Vagina (tissue), 2 donors: ENCODE results near the gene CHCHD6. TPM values are rescaled to one million over a fixed set of nuclear protein-coding genes. Genes with fewer than 3 reads are reported as not detected.

Experiments used
- DNase-seq, 2 donors: peaks; one replicate each; pipeline ENCODE4 v3.0.0-alpha.2; 2017; ENCODE audit errors: extremely low spot score in 2 of 2
- H3K27ac ChIP-seq: fragments of 200-600 bp; sonication (generic); one replicate; pipeline ENCODE4 v1.5.1; 2019
- H3K27me3 ChIP-seq: fragments of 200-600 bp; sonication (generic); one replicate; pipeline ENCODE4 v1.5.1; 2019
- H3K36me3 ChIP-seq, 2 donors: fragments of 200-600 bp; sonication (generic); one replicate each; pipeline ENCODE4 v1.5.1; 2017 to 2019
- H3K4me1 ChIP-seq: fragments of 200-600 bp; sonication (generic); one replicate; pipeline ENCODE4 v1.5.1; 2019
- H3K4me3 ChIP-seq, 2 donors: fragments of 200-600 bp; sonication (generic); 1 replicate in 1 of 2; 2 replicates in 1 of 2; pipeline ENCODE4 v1.5.1; 2016 to 2019
- H3K9me3 ChIP-seq: fragments of 200-600 bp; sonication (generic); one replicate; pipeline ENCODE4 v1.5.1; 2019
- POLR2A ChIP-seq, 2 donors: fragments of 450-650 bp; IDR thresholded peaks; one replicate each; pipeline ENCODE4 v1.6.1; 2017; ENCODE audit warnings: antibody characterized with exemption in 2 of 2, mild to moderate bottlenecking in 2 of 2, moderate library complexity in 2 of 2
- POLR2AphosphoS5 ChIP-seq, 2 donors: sonication (generic); formaldehyde crosslinking; IDR thresholded peaks; one replicate each; pipeline ENCODE4 v1.9.0; 2017; ENCODE audit warnings: antibody characterized with exemption in 2 of 2, mild to moderate bottlenecking in 2 of 2, low read depth in 1 of 2; ENCODE audit not compliant: insufficient read depth in 1 of 2
- intact Hi-C: fragments of 100-400 bp; cut with DNase I; formaldehyde crosslinking; loops from one replicate; pipeline ENCODE4 v1.15.1; 2023
- total RNA-seq: library from RNA; depleted of rRNA; stranded (reverse); fragments of >200 nt; gene quantifications from one replicate; pipeline ENCODE4 v1.2.3, GENCODE V29; 2016
- TF ChIP-seq, protein P1 (sequence below), 3 experiments: fragments of 450-650 bp in 2 of 3; fragments of 200-600 bp in 1 of 3; sonication (generic) in 1 of 3; IDR thresholded peaks; one replicate each; pipeline ENCODE4 v1.5.1; 2017 to 2019; ENCODE audit warnings: antibody characterized with exemption in 3 of 3, mild to moderate bottlenecking in 2 of 3, moderate library complexity in 2 of 3

CHCHD6 gene
- total RNA-seq, 1 donor from 2014 or later, result 12.8 TPM

DNA sequence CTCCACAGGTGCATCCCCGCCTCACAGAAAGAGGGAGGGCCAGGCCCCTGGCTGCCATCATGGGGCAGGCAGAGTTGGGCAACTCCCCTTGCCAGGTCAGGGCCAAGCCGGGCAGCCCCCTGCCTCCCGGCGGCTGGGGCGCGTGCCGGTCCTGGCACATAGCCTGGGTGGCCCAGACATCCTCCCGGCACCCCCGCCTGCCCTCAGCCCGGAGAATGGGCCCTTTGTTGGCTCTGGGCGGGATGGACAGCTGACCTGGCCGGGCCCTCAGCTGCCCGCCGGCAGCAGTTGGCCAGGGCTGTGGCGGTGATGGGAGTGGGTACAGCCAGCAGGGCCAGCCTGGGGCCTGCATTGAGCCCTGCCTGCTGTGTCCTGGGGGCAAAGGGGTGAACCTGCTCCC, 295.3 kb downstream of the CHCHD6 start:
- H3K4me3 ChIP-seq, result no peak overlapping the region
- no peaks in the 10 kb centered on the region for H3K9me3 ChIP-seq
- TF ChIP-seq POLR2A (IDR thresholded peaks at IDR 0.05) (no peak), POLR2AphosphoS5 (IDR thresholded peaks at IDR 0.05; ENCODE audit: insufficient read depth in 1 of 2, low read depth in 1 of 2) (no peak)
- TF ChIP-seq, protein P1, sequence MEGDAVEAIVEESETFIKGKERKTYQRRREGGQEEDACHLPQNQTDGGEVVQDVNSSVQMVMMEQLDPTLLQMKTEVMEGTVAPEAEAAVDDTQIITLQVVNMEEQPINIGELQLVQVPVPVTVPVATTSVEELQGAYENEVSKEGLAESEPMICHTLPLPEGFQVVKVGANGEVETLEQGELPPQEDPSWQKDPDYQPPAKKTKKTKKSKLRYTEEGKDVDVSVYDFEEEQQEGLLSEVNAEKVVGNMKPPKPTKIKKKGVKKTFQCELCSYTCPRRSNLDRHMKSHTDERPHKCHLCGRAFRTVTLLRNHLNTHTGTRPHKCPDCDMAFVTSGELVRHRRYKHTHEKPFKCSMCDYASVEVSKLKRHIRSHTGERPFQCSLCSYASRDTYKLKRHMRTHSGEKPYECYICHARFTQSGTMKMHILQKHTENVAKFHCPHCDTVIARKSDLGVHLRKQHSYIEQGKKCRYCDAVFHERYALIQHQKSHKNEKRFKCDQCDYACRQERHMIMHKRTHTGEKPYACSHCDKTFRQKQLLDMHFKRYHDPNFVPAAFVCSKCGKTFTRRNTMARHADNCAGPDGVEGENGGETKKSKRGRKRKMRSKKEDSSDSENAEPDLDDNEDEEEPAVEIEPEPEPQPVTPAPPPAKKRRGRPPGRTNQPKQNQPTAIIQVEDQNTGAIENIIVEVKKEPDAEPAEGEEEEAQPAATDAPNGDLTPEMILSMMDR (IDR thresholded peaks at IDR 0.05), result no peak
- peaks cover 71% of the 10 kb centered on the region for H3K4me1 ChIP-seq
- no peaks in the 10 kb centered on the region for H3K36me3 ChIP-seq
- no peak for DNase-seq
- intact Hi-C loops, result no loop called here
- no peaks in the 10 kb centered on the region for H3K27me3 ChIP-seq
- peak overlapping the region; percentile 81 for H3K27ac ChIP-seq

DNA sequence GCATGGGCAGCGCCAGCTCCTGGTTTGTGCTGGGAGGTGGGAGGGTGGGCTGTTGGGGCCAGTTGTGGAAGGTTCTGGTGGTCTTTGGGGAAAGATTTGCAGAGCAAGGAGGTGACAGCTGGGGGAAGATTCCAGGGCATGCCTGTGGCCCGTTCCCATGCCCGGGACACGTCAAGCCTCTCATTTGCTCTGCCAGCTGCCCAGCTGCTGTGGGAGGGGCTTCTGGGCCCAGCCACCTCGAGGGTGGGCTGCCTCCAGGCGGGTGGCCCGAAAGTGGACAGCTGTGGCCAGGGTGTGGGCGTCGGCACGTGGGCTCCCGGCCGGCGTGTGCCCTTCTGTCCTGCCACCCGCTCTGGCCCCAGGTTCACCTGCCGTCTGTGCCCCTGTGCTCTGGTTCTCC, 296.1 kb downstream of the CHCHD6 start:
- Histone ChIP-seq H3K27me3 (no peaks in the 10 kb centered on the region), H3K4me3 (no peak overlapping the region), H3K9me3 (no peaks in the 10 kb centered on the region), H3K4me1 (peaks cover 67% of the 10 kb centered on the region), H3K27ac (peak overlapping the region; percentile 81), H3K36me3 (no peaks in the 10 kb centered on the region)
- TF ChIP-seq POLR2A (IDR thresholded peaks at IDR 0.05) (no peak), POLR2AphosphoS5 (IDR thresholded peaks at IDR 0.05; ENCODE audit: insufficient read depth in 1 of 2, low read depth in 1 of 2) (no peak)
- TF ChIP-seq, protein P1 (IDR thresholded peaks at IDR 0.05), result no peak
- DNase-seq, result no peak
- intact Hi-C loops, result no loop called here

DNA sequence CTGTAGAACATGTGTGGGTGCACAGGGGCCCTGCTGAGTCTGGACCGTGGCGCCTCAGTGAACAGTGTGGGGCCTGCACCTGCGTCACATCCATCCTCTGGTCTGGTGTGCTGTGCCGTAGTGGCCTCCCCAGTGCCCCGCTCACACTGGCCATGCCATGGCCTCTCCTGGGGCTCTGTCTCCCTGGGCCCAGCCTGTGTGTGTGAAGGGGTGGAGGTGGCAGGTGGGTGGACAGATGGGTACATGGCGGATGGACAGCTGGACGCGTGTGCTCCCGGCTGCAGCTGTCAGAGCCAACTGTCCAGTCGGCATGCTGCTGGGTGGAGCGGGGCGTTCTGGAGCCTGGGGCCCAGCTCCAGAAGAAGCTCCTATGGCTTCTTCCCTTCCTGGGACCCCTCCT, 296.7 kb downstream of the CHCHD6 start:
- H3K27me3 ChIP-seq, result no peaks in the 10 kb centered on the region
- TF ChIP-seq, protein P1 (IDR thresholded peaks at IDR 0.05), result no peak
- TF ChIP-seq POLR2A (IDR thresholded peaks at IDR 0.05) (no peak), POLR2AphosphoS5 (IDR thresholded peaks at IDR 0.05; ENCODE audit: insufficient read depth in 1 of 2, low read depth in 1 of 2) (no peak)
- no peaks in the 10 kb centered on the region for H3K9me3 ChIP-seq
- peaks cover 60% of the 10 kb centered on the region for H3K4me1 ChIP-seq
- peak overlapping the region; percentile 81 for H3K27ac ChIP-seq
- H3K4me3 ChIP-seq, result no peak overlapping the region
- no peak for DNase-seq
- intact Hi-C loops, result no loop called here
- H3K36me3 ChIP-seq, result no peaks in the 10 kb centered on the region

DNA sequence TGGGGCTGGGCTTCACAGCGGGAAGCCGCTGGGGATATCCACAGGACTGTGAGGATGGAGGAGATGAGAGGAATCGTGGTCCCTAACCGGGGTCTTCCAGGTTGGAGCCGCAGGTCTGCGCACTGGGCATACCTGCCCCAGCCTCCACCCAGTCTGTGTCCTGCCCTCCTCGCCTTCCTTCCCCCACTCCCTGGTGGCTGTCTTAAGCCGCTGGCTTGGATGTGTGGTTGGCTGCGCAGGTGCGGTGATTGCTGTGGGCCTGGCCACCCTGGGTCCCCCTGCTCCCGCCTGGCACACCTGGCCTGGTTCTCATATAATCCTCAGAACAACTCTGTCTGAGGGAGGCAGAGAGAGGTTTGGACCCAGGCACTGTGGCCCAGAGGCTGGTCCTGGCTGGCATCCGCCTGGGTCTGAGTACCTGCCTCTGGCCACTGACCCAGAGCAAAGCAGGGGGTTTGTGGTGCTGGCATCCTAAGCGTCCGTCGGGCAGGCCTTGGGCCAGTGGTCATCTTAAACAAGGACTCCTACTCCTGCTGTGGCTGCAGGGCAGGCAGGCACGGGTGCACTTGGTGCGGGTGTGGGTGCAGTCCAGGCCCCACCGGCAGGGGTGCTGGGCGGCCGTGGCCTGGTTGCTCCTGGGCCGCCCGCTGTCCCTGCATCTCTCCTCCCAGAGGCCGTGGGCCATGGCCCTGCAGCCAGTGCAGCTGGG, 297.6 kb downstream of the CHCHD6 start:
- intact Hi-C loops, result no loop called here
- H3K4me3 ChIP-seq, result peak overlapping the region; percentile 2 to 16
- TF ChIP-seq POLR2AphosphoS5 (IDR thresholded peaks at IDR 0.05; ENCODE audit: insufficient read depth in 1 of 2, low read depth in 1 of 2) (no peak), POLR2A (IDR thresholded peaks at IDR 0.05) (no peak)
- TF ChIP-seq, protein P1 (IDR thresholded peaks at IDR 0.05), result no peak
- H3K27me3 ChIP-seq, result no peaks in the 10 kb centered on the region
- H3K4me1 ChIP-seq, result peaks cover 58% of the 10 kb centered on the region
- no peak for DNase-seq
- H3K9me3 ChIP-seq, result no peaks in the 10 kb centered on the region
- H3K27ac ChIP-seq, result peak overlapping the region; percentile 81
- no peaks in the 10 kb centered on the region for H3K36me3 ChIP-seq
